ENCODE data around the gene P2RX1. TPM values are rescaled to one million over a fixed set of nuclear protein-coding genes. Genes with fewer than 3 reads are reported as not detected.

Gene P2RX1
- polyA plus RNA-seq, 2 donors: 5.9 to 7.1 TPM

GRCh38 chr17:3885271-3885670, 31.0 kb downstream of the P2RX1 start:
- H3K4me3 ChIP-seq (ENCODE audit: low read depth in 1 of 2, low read length in 2 of 2): no peak overlapping the region
- no peaks in the 10 kb centered on the region for H3K27me3 ChIP-seq (ENCODE audit: control insufficient read depth in 1 of 2, insufficient read depth in 2 of 2, low read length in 2 of 2)
- no peaks in the 10 kb centered on the region for H3K9me3 ChIP-seq (ENCODE audit: control insufficient read depth in 2 of 2, insufficient read depth in 1 of 2, low read depth in 1 of 2, low read length in 1 of 2)
- H3K36me3 ChIP-seq (ENCODE audit: control insufficient read depth in 2 of 2, insufficient read depth in 2 of 2, low read length in 1 of 2): peaks cover 0 to 23% of the 10 kb centered on the region in 2 donors
- no peak overlapping the region for H3K27ac ChIP-seq (ENCODE audit: low read depth in 2 of 2, low read length in 1 of 2)
- WGBS, 2 donors: 72 to 87% methylated on average over 14 of the region's 14 CpGs
- peaks cover 2 to 32% of the 10 kb centered on the region in 2 donors for H3K4me1 ChIP-seq (ENCODE audit: control insufficient read depth in 2 of 2, insufficient read depth in 2 of 2, low read length in 1 of 2)

GRCh38 chr17:3884188-3884587, 32.1 kb downstream of the P2RX1 start:
- H3K4me1 ChIP-seq (ENCODE audit: control insufficient read depth in 2 of 2, insufficient read depth in 2 of 2, low read length in 1 of 2): peaks cover 2 to 21% of the 10 kb centered on the region in 2 donors
- 80 to 88% methylated on average over 12 of the region's 12 CpGs for WGBS, 2 donors
- no peaks in the 10 kb centered on the region for H3K9me3 ChIP-seq (ENCODE audit: control insufficient read depth in 2 of 2, insufficient read depth in 1 of 2, low read depth in 1 of 2, low read length in 1 of 2)
- no peak overlapping the region for H3K27ac ChIP-seq (ENCODE audit: low read depth in 2 of 2, low read length in 1 of 2)
- no peak overlapping the region for H3K4me3 ChIP-seq (ENCODE audit: low read depth in 1 of 2, low read length in 2 of 2)
- peaks cover 0 to 29% of the 10 kb centered on the region in 2 donors for H3K36me3 ChIP-seq (ENCODE audit: control insufficient read depth in 2 of 2, insufficient read depth in 2 of 2, low read length in 1 of 2)
- H3K27me3 ChIP-seq (ENCODE audit: control insufficient read depth in 1 of 2, insufficient read depth in 2 of 2, low read length in 2 of 2): no peaks in the 10 kb centered on the region

- H3K4me1 ChIP-seq (ENCODE audit: control insufficient read depth in 2 of 2, insufficient read depth in 2 of 2, low read length in 1 of 2): peaks cover 0 to 8% of the 10 kb centered on the region in 2 donors
- no peak overlapping the region for H3K4me3 ChIP-seq (ENCODE audit: low read depth in 1 of 2, low read length in 2 of 2)
- H3K36me3 ChIP-seq (ENCODE audit: control insufficient read depth in 2 of 2, insufficient read depth in 2 of 2, low read length in 1 of 2): peaks cover 0 to 30% of the 10 kb centered on the region in 2 donors
- 76 to 88% methylated on average over 4 of the region's 4 CpGs for WGBS, 2 donors
- no peaks in the 10 kb centered on the region for H3K27me3 ChIP-seq (ENCODE audit: control insufficient read depth in 1 of 2, insufficient read depth in 2 of 2, low read length in 2 of 2)
- no peaks in the 10 kb centered on the region for H3K9me3 ChIP-seq (ENCODE audit: control insufficient read depth in 2 of 2, insufficient read depth in 1 of 2, low read depth in 1 of 2, low read length in 1 of 2)
- H3K27ac ChIP-seq (ENCODE audit: low read depth in 2 of 2, low read length in 1 of 2): no peak overlapping the region
These were observed 34.0 kb downstream of the P2RX1 start for GRCh38 chr17:3882276-3882675.

- WGBS, 2 donors: 89 to 92% methylated on average over 7 of the region's 7 CpGs
- Histone ChIP-seq H3K27ac (ENCODE audit: low read depth in 2 of 2, low read length in 1 of 2) (no peak overlapping the region), H3K4me1 (ENCODE audit: control insufficient read depth in 2 of 2, insufficient read depth in 2 of 2, low read length in 1 of 2) (no peaks in the 10 kb centered on the region), H3K27me3 (ENCODE audit: control insufficient read depth in 1 of 2, insufficient read depth in 2 of 2, low read length in 2 of 2) (no peaks in the 10 kb centered on the region), H3K4me3 (ENCODE audit: low read depth in 1 of 2, low read length in 2 of 2) (no peak overlapping the region), H3K36me3 (ENCODE audit: control insufficient read depth in 2 of 2, insufficient read depth in 2 of 2, low read length in 1 of 2) (peaks cover 0 to 36% of the 10 kb centered on the region in 2 donors), H3K9me3 (ENCODE audit: control insufficient read depth in 2 of 2, insufficient read depth in 1 of 2, low read depth in 1 of 2, low read length in 1 of 2) (no peaks in the 10 kb centered on the region)
These were observed 35.3 kb downstream of the P2RX1 start for GRCh38 chr17:3880983-3881382.

- Histone ChIP-seq H3K9me3 (ENCODE audit: control insufficient read depth in 2 of 2, insufficient read depth in 1 of 2, low read depth in 1 of 2, low read length in 1 of 2) (no peaks in the 10 kb centered on the region), H3K27ac (ENCODE audit: low read depth in 2 of 2, low read length in 1 of 2) (no peak overlapping the region), H3K4me3 (ENCODE audit: low read depth in 1 of 2, low read length in 2 of 2) (no peak overlapping the region), H3K36me3 (ENCODE audit: control insufficient read depth in 2 of 2, insufficient read depth in 2 of 2, low read length in 1 of 2) (peaks cover 0 to 36% of the 10 kb centered on the region in 2 donors), H3K4me1 (ENCODE audit: control insufficient read depth in 2 of 2, insufficient read depth in 2 of 2, low read length in 1 of 2) (no peaks in the 10 kb centered on the region), H3K27me3 (ENCODE audit: control insufficient read depth in 1 of 2, insufficient read depth in 2 of 2, low read length in 2 of 2) (no peaks in the 10 kb centered on the region)
- WGBS, 2 donors: 66 to 67% methylated on average over 25 of the region's 25 CpGs
These were observed 36.5 kb downstream of the P2RX1 start for GRCh38 chr17:3879591-3880417.

- 61 to 67% methylated on average over 5 of the region's 5 CpGs for WGBS, 2 donors
- H3K4me1 ChIP-seq (ENCODE audit: control insufficient read depth in 2 of 2, insufficient read depth in 2 of 2, low read length in 1 of 2): no peaks in the 10 kb centered on the region
- H3K4me3 ChIP-seq (ENCODE audit: low read depth in 1 of 2, low read length in 2 of 2): no peak overlapping the region
- H3K27ac ChIP-seq (ENCODE audit: low read depth in 2 of 2, low read length in 1 of 2): no peak overlapping the region
- H3K36me3 ChIP-seq (ENCODE audit: control insufficient read depth in 2 of 2, insufficient read depth in 2 of 2, low read length in 1 of 2): peaks cover 0 to 33% of the 10 kb centered on the region in 2 donors
- H3K9me3 ChIP-seq (ENCODE audit: control insufficient read depth in 2 of 2, insufficient read depth in 1 of 2, low read depth in 1 of 2, low read length in 1 of 2): no peaks in the 10 kb centered on the region
- no peaks in the 10 kb centered on the region for H3K27me3 ChIP-seq (ENCODE audit: control insufficient read depth in 1 of 2, insufficient read depth in 2 of 2, low read length in 2 of 2)
These were observed 37.1 kb downstream of the P2RX1 start for GRCh38 chr17:3879186-3879585.

GRCh38 chr17:3877220-3877619, 39.0 kb downstream of the P2RX1 start:
- 79 to 88% methylated on average over 8 of the region's 8 CpGs for WGBS, 2 donors
- Histone ChIP-seq H3K4me3 (ENCODE audit: low read depth in 1 of 2, low read length in 2 of 2) (no peak overlapping the region), H3K27me3 (ENCODE audit: control insufficient read depth in 1 of 2, insufficient read depth in 2 of 2, low read length in 2 of 2) (no peaks in the 10 kb centered on the region), H3K36me3 (ENCODE audit: control insufficient read depth in 2 of 2, insufficient read depth in 2 of 2, low read length in 1 of 2) (peaks cover 4 to 34% of the 10 kb centered on the region in 2 donors), H3K27ac (ENCODE audit: low read depth in 2 of 2, low read length in 1 of 2) (no peak overlapping the region), H3K4me1 (ENCODE audit: control insufficient read depth in 2 of 2, insufficient read depth in 2 of 2, low read length in 1 of 2) (no peaks in the 10 kb centered on the region), H3K9me3 (ENCODE audit: control insufficient read depth in 2 of 2, insufficient read depth in 1 of 2, low read depth in 1 of 2, low read length in 1 of 2) (no peaks in the 10 kb centered on the region)

- Histone ChIP-seq H3K9me3 (ENCODE audit: control insufficient read depth in 2 of 2, insufficient read depth in 1 of 2, low read depth in 1 of 2, low read length in 1 of 2) (no peaks in the 10 kb centered on the region), H3K36me3 (ENCODE audit: control insufficient read depth in 2 of 2, insufficient read depth in 2 of 2, low read length in 1 of 2) (peaks cover 4 to 38% of the 10 kb centered on the region in 2 donors), H3K27me3 (ENCODE audit: control insufficient read depth in 1 of 2, insufficient read depth in 2 of 2, low read length in 2 of 2) (no peaks in the 10 kb centered on the region), H3K4me3 (ENCODE audit: low read depth in 1 of 2, low read length in 2 of 2) (no peak overlapping the region), H3K4me1 (ENCODE audit: control insufficient read depth in 2 of 2, insufficient read depth in 2 of 2, low read length in 1 of 2) (peaks cover 0 to 4% of the 10 kb centered on the region in 2 donors), H3K27ac (ENCODE audit: low read depth in 2 of 2, low read length in 1 of 2) (no peak overlapping the region)
- 94 to 95% methylated on average over 7 of the region's 7 CpGs for WGBS, 2 donors
These were observed 40.9 kb downstream of the P2RX1 start for GRCh38 chr17:3875317-3875716.

- H3K4me1 ChIP-seq (ENCODE audit: control insufficient read depth in 2 of 2, insufficient read depth in 2 of 2, low read length in 1 of 2): peaks cover 0 to 4% of the 10 kb centered on the region in 2 donors
- H3K4me3 ChIP-seq (ENCODE audit: low read depth in 1 of 2, low read length in 2 of 2): no peak overlapping the region
- H3K36me3 ChIP-seq (ENCODE audit: control insufficient read depth in 2 of 2, insufficient read depth in 2 of 2, low read length in 1 of 2): peaks cover 4 to 33% of the 10 kb centered on the region in 2 donors
- no peaks in the 10 kb centered on the region for H3K27me3 ChIP-seq (ENCODE audit: control insufficient read depth in 1 of 2, insufficient read depth in 2 of 2, low read length in 2 of 2)
- no peak overlapping the region for H3K27ac ChIP-seq (ENCODE audit: low read depth in 2 of 2, low read length in 1 of 2)
- WGBS, 2 donors: 94 to 95% methylated on average over 10 of the region's 10 CpGs
- no peaks in the 10 kb centered on the region for H3K9me3 ChIP-seq (ENCODE audit: control insufficient read depth in 2 of 2, insufficient read depth in 1 of 2, low read depth in 1 of 2, low read length in 1 of 2)
These were observed 42.4 kb downstream of the P2RX1 start for GRCh38 chr17:3873862-3874261.

GRCh38 chr17:3870871-3871306, 45.4 kb downstream of the P2RX1 start:
- Histone ChIP-seq H3K4me3 (ENCODE audit: low read depth in 1 of 2, low read length in 2 of 2) (no peak overlapping the region), H3K9me3 (ENCODE audit: control insufficient read depth in 2 of 2, insufficient read depth in 1 of 2, low read depth in 1 of 2, low read length in 1 of 2) (no peaks in the 10 kb centered on the region), H3K27ac (ENCODE audit: low read depth in 2 of 2, low read length in 1 of 2) (no peak overlapping the region), H3K4me1 (ENCODE audit: control insufficient read depth in 2 of 2, insufficient read depth in 2 of 2, low read length in 1 of 2) (peaks cover 0 to 4% of the 10 kb centered on the region in 2 donors), H3K27me3 (ENCODE audit: control insufficient read depth in 1 of 2, insufficient read depth in 2 of 2, low read length in 2 of 2) (no peaks in the 10 kb centered on the region), H3K36me3 (ENCODE audit: control insufficient read depth in 2 of 2, insufficient read depth in 2 of 2, low read length in 1 of 2) (peaks cover 4 to 24% of the 10 kb centered on the region in 2 donors)
- 33 to 42% methylated on average over 11 of the region's 11 CpGs for WGBS, 2 donors

Data from esophagus (tissue), 2 donors.